GM12878 (cell line): ENCODE measurements around the gene UQCR10. TPM values are rescaled to one million over a fixed set of nuclear protein-coding genes. Genes with fewer than 3 reads are reported as not detected.

Experiments
- ATAC-seq: fragments of 200-7000 bp; cut with Tn5 transposase; 3 replicates; pipeline ENCODE4 v1.9.1; 2020; ENCODE audit warnings: mild to moderate bottlenecking, moderate library complexity
- BruUV-seq: library from RNA; stranded (reverse); fragments of 400-500 nt; replicated peaks from 2 replicates; lab custom pipeline; 2021; lab: Mats Ljungman, UMichigan
- CTCF ChIA-PET: fragments of 300-600 bp; sonication (Branson Sonifier 250); formaldehyde crosslinking; extraction: SDS; loops from one replicate; lab custom pipeline; 2021; ENCODE audit warnings: inconsistent platforms; lab: Yijun Ruan, JAX
- POLR2A ChIA-PET: fragments of 350-600 bp; formaldehyde crosslinking; extraction: SDS; loops from one replicate; lab custom pipeline; 2021; ENCODE audit warnings: inconsistent platforms; lab: Charles Lee
- RAD21 ChIA-PET: fragments of 300-600 bp; sonication (Branson Sonifier 250); formaldehyde crosslinking; loops from one replicate; lab custom pipeline; 2023; ENCODE audit warnings: antibody characterized with exemption; ENCODE audit not compliant: unreplicated experiment; lab: Charles Lee
- SMC1A ChIA-PET: fragments of 300-600 bp; sonication (Branson Sonifier 250); formaldehyde crosslinking; loops from one replicate; lab custom pipeline; 2023; ENCODE audit not compliant: unreplicated experiment, uncharacterized antibody; lab: Charles Lee
- DNase-seq: peaks from one replicate; pipeline ENCODE4 v3.0.0-alpha.2; 2011; ENCODE audit warnings: low read depth, low spot score
- FAIRE-seq: peaks from 3 replicates; lab custom pipeline; 2011; peaks lifted over from hg19 to GRCh38; lab: Jason Lieb, UNC
- H2AFZ ChIP-seq: 2 replicates; pipeline ENCODE4 v1.6.0; 2011; ENCODE audit warnings: low read depth, low read length, control low read depth; ENCODE audit not compliant: control insufficient read depth
- H3K27ac ChIP-seq: 2 replicates; pipeline ENCODE4 v1.5.1; 2011; ENCODE audit warnings: control low read depth; ENCODE audit not compliant: control insufficient read depth, insufficient read depth
- H3K27me3 ChIP-seq, 2 experiments: replicated peaks in 1 of 2; 2 replicates each; pipeline versions ENCODE4 v1.6.0 to v1.6.1; 2011; ENCODE audit warnings: low read length in 1 of 2; ENCODE audit not compliant: control insufficient read depth in 2 of 2, insufficient read depth in 2 of 2
- H3K36me3 ChIP-seq, 2 experiments: 2 replicates each; pipeline ENCODE4 v1.5.1; 2011; ENCODE audit warnings: low read length in 1 of 2; ENCODE audit not compliant: control insufficient read depth in 2 of 2, insufficient read depth in 2 of 2
- H3K4me1 ChIP-seq: 2 replicates; pipeline ENCODE4 v1.6.1; 2011; ENCODE audit warnings: mild to moderate bottlenecking, low read length, moderate library complexity, mixed read lengths; ENCODE audit not compliant: control insufficient read depth, insufficient read depth
- H3K4me2 ChIP-seq: 2 replicates; pipeline ENCODE4 v1.6.0; 2011; ENCODE audit warnings: control low read depth; ENCODE audit not compliant: control insufficient read depth, insufficient read depth
- H3K4me3 ChIP-seq: fragments of 200-600 bp; sonication (generic); 2 replicates; pipeline ENCODE4 v1.5.1; 2016
- H3K79me2 ChIP-seq: 2 replicates; pipeline ENCODE4 v1.6.0; 2011; ENCODE audit warnings: low read length; ENCODE audit not compliant: control insufficient read depth, insufficient read depth
- H3K9ac ChIP-seq: 2 replicates; pipeline ENCODE4 v1.8.0; 2011; ENCODE audit warnings: low read length, control low read depth, mixed read lengths; ENCODE audit not compliant: control insufficient read depth, insufficient read depth
- H3K9me3 ChIP-seq: replicated peaks from 3 replicates; pipeline ENCODE4 v1.5.1; 2011; ENCODE audit warnings: mild to moderate bottlenecking, low read length; ENCODE audit not compliant: control insufficient read depth, insufficient read depth
- H4K20me1 ChIP-seq: 2 replicates; pipeline ENCODE4 v1.6.0; 2011; ENCODE audit not compliant: control insufficient read depth, insufficient read depth
- BRCA1 ChIP-seq: IDR thresholded peaks from 2 replicates; pipeline ENCODE4 v1.6.1; 2011; ENCODE audit warnings: low read depth, low read length, improper control_type of control experiment
- CBX3 ChIP-seq: fragments of 200-600 bp; sonication (generic); IDR thresholded peaks from 2 replicates; pipeline ENCODE4 v1.6.1; 2016; ENCODE audit warnings: low read depth, borderline replicate concordance
- IKZF1 ChIP-seq: fragments of 450-650 bp; conservative IDR thresholded peaks from 2 replicates; pipeline ENCODE4 v1.6.1; 2017; ENCODE audit warnings: antibody characterized with exemption, mild to moderate bottlenecking
- JUNB ChIP-seq: IDR thresholded peaks from 2 replicates; pipeline ENCODE4 v1.6.1; 2016; ENCODE audit warnings: antibody characterized with exemption, mild to moderate bottlenecking
- NR2C2 ChIP-seq: IDR thresholded peaks from 2 replicates; pipeline ENCODE4 v1.6.1; 2011; ENCODE audit warnings: borderline replicate concordance, low read depth; ENCODE audit not compliant: control insufficient read depth, insufficient read length
- POLR2A ChIP-seq: IDR thresholded peaks from 2 replicates; pipeline ENCODE4 v1.6.1; 2011; ENCODE audit warnings: low read depth, mild to moderate bottlenecking, low read length
- RB1 ChIP-seq: fragments of 450-650 bp; formaldehyde crosslinking; IDR thresholded peaks from 2 replicates; pipeline ENCODE4 v1.6.1; 2017; ENCODE audit warnings: mild to moderate bottlenecking, borderline replicate concordance
- SMARCA5 ChIP-seq: fragments of 450-650 bp; IDR thresholded peaks from 2 replicates; pipeline ENCODE4 v1.6.1; 2017; ENCODE audit warnings: mild to moderate bottlenecking
- SPI1 ChIP-seq: IDR thresholded peaks from 2 replicates; pipeline ENCODE4 v1.6.1; 2011; ENCODE audit warnings: low read depth, mild to moderate bottlenecking, low read length, moderate library complexity, borderline replicate concordance; ENCODE audit not compliant: insufficient read depth
- TCF12 ChIP-seq: IDR thresholded peaks from 2 replicates; pipeline ENCODE4 v1.6.1; 2011; ENCODE audit warnings: low read depth, mild to moderate bottlenecking, low read length
- YY1 ChIP-seq: IDR thresholded peaks from 2 replicates; pipeline ENCODE4 v1.6.1; 2011; ENCODE audit warnings: low read depth, mild to moderate bottlenecking, low read length
- ZBED1 ChIP-seq: IDR thresholded peaks from 2 replicates; pipeline ENCODE4 v1.6.1; 2016; ENCODE audit warnings: borderline replicate concordance
- ZNF384 ChIP-seq: IDR thresholded peaks from 2 replicates; pipeline ENCODE4 v1.6.1; 2012; ENCODE audit warnings: low read depth, mild to moderate bottlenecking, low read length, improper control_type of control experiment, borderline replicate concordance
- WGBS: methylation state at CpG from one replicate; pipeline ENCODE4 v1.1.6; 2016; ENCODE audit warnings: low lambda C conversion rate; ENCODE audit not compliant: insufficient replicate concordance, insufficient coverage; ENCODE audit errors: missing lambda C conversion rate; 5-methylcytosine and 5-hydroxymethylcytosine counted together
- in situ Hi-C: fragments of 300-500 bp; cut with MboI; formaldehyde crosslinking; loops from 9 replicates; pipeline ENCODE4 v1.14.3; 2018; ENCODE audit warnings: mixed read lengths
- intact Hi-C: fragments of 100-400 bp; cut with micrococcal nuclease; formaldehyde crosslinking; loops from one replicate; pipeline ENCODE4 v1.14.2; 2022; ENCODE audit not compliant: unreplicated experiment
- polyA plus RNA-seq, 11 experiments: library from polyadenylated mRNA; depleted of rRNA in 4 of 11; unstranded in 6 of 11; stranded (reverse) in 5 of 11; fragments of >200 nt; fragmentation: Nextera tagmentation in 4 of 11; fragmentation: Illumina TruSeq in 1 of 11; extraction: Ambion mirVana in 4 of 11; extraction: Trizol in 1 of 11; gene quantifications; 1 replicate in 1 of 11; 2 replicates in 10 of 11; pipeline versions ENCODE4 v1.2.1 to v1.2.3, GENCODE V29; 2011 to 2016; ENCODE audit warnings: inconsistent platforms in 2 of 11, missing spikeins in 2 of 11, low read depth in 1 of 11
- total RNA-seq, 4 experiments: library from RNA; depleted of rRNA in 3 of 4; stranded (reverse); fragments of >200 nt in 3 of 4; fragmentation: Illumina TruSeq in 1 of 4; extraction: Trizol in 1 of 4; gene quantifications; 2 replicates each; pipeline versions ENCODE4 v1.2.1 to v1.2.3, GENCODE V29; 2013 to 2021

Gene UQCR10
- total and polyA plus RNA-seq, 10 of the 15 experiments (the other 5 are each of a cell fraction or from before 2014, with no cell fraction given), result 144 to 1,021 (median 214) TPM

GRCh38 chr22:29780220-29780619, 13.1 kb downstream of the UQCR10 start:
- no peak for FAIRE-seq
- Histone ChIP-seq H3K4me1 (no peaks in the 10 kb centered on the region), H3K36me3 (no peaks in the 10 kb centered on the region), H3K27me3 (no peaks in the 10 kb centered on the region), H3K27ac (no peak overlapping the region), H3K9ac (no peak overlapping the region), H2AFZ (no peak overlapping the region), H3K9me3 (no peaks in the 10 kb centered on the region), H3K4me3 (no peak overlapping the region), H3K4me2 (no peak overlapping the region), H3K79me2 (no peaks in the 10 kb centered on the region), H4K20me1 (no peaks in the 10 kb centered on the region)
- DNase-seq, result no peak
- CTCF ChIA-PET, result interaction anchor here (1.1 kb wide), 2 partner anchors 225 to 226 kb away, joined by 3 read pairs; no protein-coding TSS in a partner anchor
- POLR2A ChIA-PET, result interaction anchor here (0.6 kb wide), 2 partner anchors 95 to 313 kb away, joined by 3 to 5 read pairs; no protein-coding TSS in a partner anchor
- BruUV-seq, result no TSS peak
- in situ Hi-C loops (no loop called here), intact Hi-C loops (no loop called here)
- WGBS, result 59% methylated on average over 5 of the region's 5 CpGs
- TF ChIP-seq TCF12, result no peak
- no peak for TF ChIP-seq SMARCA5
- no peak for TF ChIP-seq JUNB
- no peak for TF ChIP-seq POLR2A
- no peak for ATAC-seq
- SMC1A ChIA-PET, result no interaction called here
- RAD21 ChIA-PET, result no interaction called here

- Histone ChIP-seq H3K79me2 (no peaks in the 10 kb centered on the region), H3K36me3 (no peaks in the 10 kb centered on the region), H3K27ac (no peak overlapping the region), H3K4me1 (no peaks in the 10 kb centered on the region), H3K4me2 (no peak overlapping the region), H2AFZ (no peak overlapping the region), H4K20me1 (no peaks in the 10 kb centered on the region), H3K27me3 (no peaks in the 10 kb centered on the region), H3K4me3 (no peak overlapping the region), H3K9me3 (no peaks in the 10 kb centered on the region), H3K9ac (no peak overlapping the region)
- in situ Hi-C loops (no loop called here), intact Hi-C loops (no loop called here)
- SMC1A ChIA-PET, result interaction anchor here (0.6 to 1.4 kb wide), 6 partner anchors 12 to 308 kb away, joined by 3 to 4 read pairs (median 3); no protein-coding TSS in a partner anchor
- DNase-seq (no peak), ATAC-seq (no peak), FAIRE-seq (no peak)
- 42% methylated on average over 8 of the region's 8 CpGs for WGBS
- BruUV-seq, result no TSS peak
- CTCF ChIA-PET, result interaction anchor here (1.1 to 1.7 kb wide), 2 partner anchors 224 to 225 kb away, joined by 3 to 6 read pairs; no protein-coding TSS in a partner anchor
- POLR2A ChIA-PET, result interaction anchor here (1.8 kb wide), 1 partner anchor 16 kb away, joined by 5 read pairs; no protein-coding TSS in a partner anchor
- RAD21 ChIA-PET, result interaction anchor here (1.8 kb wide), 1 partner anchor 8 kb away, joined by 3 read pairs; no protein-coding TSS in a partner anchor
- TF ChIP-seq CBX3, result no peak
- no peak for TF ChIP-seq IKZF1
- no peak for TF ChIP-seq SPI1
- no peak for TF ChIP-seq NR2C2
- no peak for TF ChIP-seq YY1
- no peak for TF ChIP-seq BRCA1
- no peak for TF ChIP-seq ZNF384
- TF ChIP-seq ZBED1, result no peak
- TF ChIP-seq RB1, result no peak
These were observed 13.8 kb downstream of the UQCR10 start for GRCh38 chr22:29780748-29781676.
